NCI-H524 treated with DMSO at 0.1 percent for 48 hours (cell line): Measurements from ENCODE around the gene EYA4.

Source experiments
- DNase-seq: peaks from one replicate; lab custom pipeline; 2025; lab: John Stamatoyannopoulos, UW

The EYA4 gene

DNA sequence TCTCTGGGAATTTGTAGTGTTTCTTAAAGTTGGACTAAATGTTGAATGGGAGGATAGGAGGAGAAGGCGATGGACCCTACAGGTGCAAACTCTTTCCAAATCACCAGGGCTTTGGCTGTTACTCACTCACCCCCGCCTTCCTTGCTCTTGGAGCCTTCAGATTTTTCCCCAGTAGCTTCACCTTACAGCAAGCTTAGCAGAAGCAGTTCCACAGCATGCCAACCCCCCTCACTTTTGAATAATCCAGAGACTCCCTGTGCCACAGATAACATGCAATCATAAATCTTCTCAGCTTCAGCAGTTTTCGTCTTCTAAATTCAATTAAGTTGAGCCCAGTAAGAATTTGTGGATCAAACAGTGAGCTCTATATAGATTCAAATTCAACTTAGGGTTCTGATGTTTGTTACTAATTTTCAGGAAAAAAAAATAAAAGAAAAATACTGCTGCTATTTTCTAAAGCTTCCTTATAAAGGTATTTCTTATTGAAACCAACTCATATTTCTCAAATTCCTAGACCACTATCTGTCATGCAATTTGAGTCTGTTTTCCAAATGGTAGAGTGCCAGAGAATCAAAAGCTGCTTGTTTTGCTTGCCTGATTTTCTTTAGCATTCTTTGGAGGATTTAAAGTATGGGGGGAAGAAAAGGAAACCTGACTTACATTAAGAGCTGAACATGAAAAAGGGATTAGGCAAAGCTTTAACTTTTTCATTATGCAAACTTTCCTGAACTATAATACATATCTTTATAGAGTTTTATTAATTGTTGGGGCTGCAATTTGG, 166.4 kb downstream of the EYA4 start:
- no peak for DNase-seq

GRCh38 chr6:133408132-133408531, 167.0 kb downstream of the EYA4 start:
- no peak for DNase-seq

- DNase-seq = no peak
Measured at GRCh38 chr6:133408543-133408942, 167.4 kb downstream of the EYA4 start.

- no peak for DNase-seq
Measured at GRCh38 chr6:133410638-133411435, 169.7 kb downstream of the EYA4 start.

DNA sequence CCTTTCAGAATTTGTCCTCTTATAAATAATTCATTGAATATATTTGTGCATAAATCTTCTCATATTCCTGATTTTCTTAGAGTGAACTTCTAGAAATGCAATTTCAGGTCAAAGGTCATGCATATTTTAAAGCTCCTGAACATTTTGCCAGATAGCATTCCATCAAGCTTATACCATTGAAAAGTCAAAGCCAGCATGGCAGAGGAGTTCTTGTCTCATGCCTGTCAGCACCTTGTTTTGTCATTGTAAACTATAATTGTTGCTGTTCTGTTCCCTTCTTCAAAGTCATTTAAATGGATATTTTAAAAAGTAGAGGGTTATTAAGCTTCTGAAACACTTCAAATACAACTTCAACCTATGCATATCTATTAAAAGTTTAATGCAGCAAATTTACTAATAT, 170.6 kb downstream of the EYA4 start:
- DNase-seq = no peak

GRCh38 chr6:133415262-133415661, 174.1 kb downstream of the EYA4 start:
- DNase-seq = no peak

DNA sequence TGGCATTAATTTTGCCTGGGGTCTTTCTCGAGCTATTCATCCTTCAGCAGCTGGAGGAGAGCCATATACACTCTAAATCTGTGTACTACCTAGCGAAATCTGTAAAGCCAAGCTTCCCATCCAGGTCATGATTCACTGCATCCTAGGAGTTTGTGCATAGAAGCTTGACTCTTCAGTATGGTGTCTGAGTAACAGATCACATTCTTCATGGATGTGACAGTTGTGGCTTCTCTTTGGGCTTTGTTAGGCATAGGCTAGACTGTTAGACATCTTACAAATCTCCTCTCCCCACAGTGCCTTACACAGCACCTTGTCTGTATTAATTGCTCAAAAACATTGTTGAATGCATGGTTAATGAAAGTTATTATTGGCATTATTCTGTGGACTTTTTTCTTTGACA, 177.0 kb downstream of the EYA4 start:
- no peak for DNase-seq

- DNase-seq = no peak
Measured at GRCh38 chr6:133423242-133423641, 182.1 kb downstream of the EYA4 start.

GRCh38 chr6:133424359-133424758, 183.2 kb downstream of the EYA4 start:
- no peak for DNase-seq

DNA sequence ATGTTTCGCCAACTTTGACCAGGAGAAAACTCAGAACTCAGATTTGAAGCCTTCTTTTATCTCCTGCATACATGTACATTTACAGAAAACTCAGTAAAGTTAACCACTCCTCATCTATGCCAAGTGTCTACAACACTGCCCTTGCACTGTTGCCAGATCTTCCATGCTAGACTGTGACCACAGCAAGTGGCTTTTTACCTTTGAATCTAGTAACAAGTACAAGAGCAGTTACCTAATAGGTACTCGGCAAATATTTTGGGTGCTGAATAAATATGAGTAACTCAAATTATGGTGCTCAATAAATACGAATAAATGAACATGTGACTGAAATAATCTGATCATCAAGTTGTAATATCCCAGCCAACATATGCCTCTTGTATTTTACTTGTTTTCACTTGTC, 184.9 kb downstream of the EYA4 start:
- DNase-seq = no peak

DNA sequence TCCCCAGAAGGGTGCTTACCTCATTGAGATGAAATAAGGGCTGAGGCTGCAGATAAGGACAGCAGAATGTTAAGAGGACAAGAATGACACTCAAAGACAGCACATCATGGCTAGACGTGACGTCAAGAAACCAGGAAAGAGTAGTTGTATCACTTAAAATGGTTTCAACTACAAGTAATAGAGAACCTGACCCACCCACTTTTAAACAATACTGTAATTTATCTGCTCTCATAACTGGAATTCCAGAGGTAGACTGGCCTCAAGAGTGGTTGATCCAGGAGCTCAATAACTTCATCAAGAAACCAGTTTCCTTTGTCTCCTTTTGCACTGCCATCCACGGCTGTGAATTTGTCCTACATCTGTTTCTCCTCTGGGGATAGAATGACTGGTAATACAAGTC, 187.1 kb downstream of the EYA4 start:
- no peak for DNase-seq

GRCh38 chr6:133430530-133430929, 189.4 kb downstream of the EYA4 start:
- DNase-seq = no peak

DNA sequence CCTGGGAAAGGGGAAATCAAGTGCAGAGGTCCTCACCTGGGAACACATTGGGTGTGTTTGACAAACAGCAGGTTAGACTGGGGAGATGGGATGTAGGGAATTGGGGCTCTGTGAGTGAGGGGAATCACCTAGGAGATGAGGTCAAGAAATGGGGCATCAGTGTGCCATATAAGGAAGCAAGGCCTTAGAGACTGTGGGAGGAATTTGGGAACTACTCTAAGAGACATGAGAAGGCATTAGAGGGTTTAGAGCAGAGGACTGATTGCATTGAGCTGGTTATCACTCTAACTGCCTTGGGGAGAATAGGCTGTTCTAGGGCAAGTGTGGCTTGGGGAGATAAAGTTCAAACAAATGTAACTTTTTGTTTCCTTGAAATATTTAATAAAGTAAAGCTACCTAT, 189.9 kb downstream of the EYA4 start:
- DNase-seq = no peak

GRCh38 chr6:133432021-133432989, 191.1 kb downstream of the EYA4 start:
- DNase-seq = peak; percentile 25

- DNase-seq = no peak
Measured at GRCh38 chr6:133435065-133435728, 194.0 kb downstream of the EYA4 start.

GRCh38 chr6:133436652-133437051, 195.5 kb downstream of the EYA4 start:
- no peak for DNase-seq

GRCh38 chr6:133441491-133441890, 200.3 kb downstream of the EYA4 start:
- DNase-seq = no peak

DNA sequence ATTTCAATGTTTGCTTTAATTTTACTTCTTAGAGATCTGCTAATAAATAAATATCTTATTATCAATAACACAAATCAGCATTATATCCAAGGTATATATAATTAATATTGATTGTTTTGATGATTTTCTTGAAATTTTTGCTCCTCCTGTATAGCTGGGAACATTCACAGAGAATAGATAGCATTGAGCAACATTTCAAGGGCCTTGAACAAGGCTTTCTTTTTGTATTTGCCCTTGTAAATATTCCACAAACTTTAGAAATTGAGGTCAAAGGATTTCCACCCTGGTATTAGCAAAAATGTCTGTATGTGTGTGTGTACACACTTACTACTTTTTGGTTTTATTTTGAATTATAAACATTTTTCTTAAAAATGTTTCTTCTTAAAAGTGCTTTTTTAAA, 205.6 kb downstream of the EYA4 start:
- no peak for DNase-seq

GRCh38 chr6:133447924-133448323, 206.8 kb downstream of the EYA4 start:
- DNase-seq = no peak

GRCh38 chr6:133456439-133456838, 215.3 kb downstream of the EYA4 start:
- DNase-seq = no peak

DNA sequence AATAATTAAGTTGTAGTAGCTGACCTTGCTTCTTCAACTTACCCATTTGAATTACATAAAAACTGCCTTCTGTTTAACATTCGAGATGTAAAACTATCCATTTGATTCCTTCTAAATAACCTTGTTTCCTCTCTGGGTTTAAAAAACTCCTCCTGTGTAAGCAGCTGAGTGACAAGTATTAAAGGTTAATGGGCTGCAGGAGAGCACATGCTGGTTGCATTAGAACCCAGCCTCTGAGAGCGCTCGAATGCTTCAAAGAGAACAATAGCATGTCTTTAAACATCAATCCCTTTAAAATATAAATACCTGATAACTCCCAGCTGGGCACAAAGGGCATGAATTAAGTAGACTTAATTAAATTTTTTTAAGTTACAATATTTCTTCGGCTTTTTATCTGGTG, 215.8 kb downstream of the EYA4 start:
- DNase-seq = no peak

- DNase-seq = peak; percentile 40
Measured at GRCh38 chr6:133460101-133460500, 218.9 kb downstream of the EYA4 start.
